IPS-18c (cell line): ENCODE data around the gene SIRT2.
A peak's percentile ranks its signal among the peaks of the same experiment; 100 is the strongest.
"Not testable (repeated sequence)": the region's sequence is repeated elsewhere in the genome, so short reads cannot be mapped to it uniquely, and the experiment has no call there.

Source experiments
- H3K4me3 ChIP-seq: 2 replicates; pipeline ENCODE4 v1.7.0; 2013; ENCODE audit warnings: low read depth, mild to moderate bottlenecking, low read length, moderate library complexity; ENCODE audit not compliant: insufficient read depth
- H3K9me3 ChIP-seq: one replicate; pipeline ENCODE4 v1.6.1; 2013; ENCODE audit warnings: mild to moderate bottlenecking, low read length, moderate library complexity; ENCODE audit not compliant: control insufficient read depth, insufficient read depth

The SIRT2 gene

DNA sequence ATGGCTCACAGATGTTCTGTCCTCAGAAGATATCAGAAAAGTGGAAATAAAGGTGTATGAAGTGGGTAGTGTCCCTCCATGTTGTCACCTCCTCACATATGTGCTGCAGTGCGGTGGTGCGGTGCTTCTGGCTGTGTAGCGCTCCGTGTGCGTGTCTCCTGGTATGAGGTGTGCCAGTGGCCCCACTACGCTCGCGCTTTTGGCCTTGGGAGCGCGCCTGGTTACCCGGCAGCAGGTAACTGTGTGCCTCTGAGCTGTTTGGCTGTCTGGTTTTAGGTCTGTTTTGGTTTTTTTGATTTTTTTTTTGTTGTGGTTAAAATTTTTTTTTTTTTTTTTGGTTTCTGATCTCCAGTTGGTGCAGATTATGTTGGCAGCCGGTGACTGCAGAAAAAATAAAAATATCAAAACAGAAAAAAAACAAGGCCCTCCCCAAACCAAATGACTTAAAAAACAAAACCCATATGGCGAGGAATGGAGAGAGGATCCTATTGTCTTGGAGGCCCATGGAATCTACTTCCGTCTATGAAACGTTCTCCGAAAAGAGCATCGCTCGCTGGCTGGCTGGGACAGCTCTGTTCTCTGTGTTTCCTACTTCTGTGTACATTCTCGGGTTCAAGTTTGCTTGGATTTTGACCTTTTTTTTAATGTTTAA is 57.5 kb downstream of the SIRT2 start:
- H3K4me3 ChIP-seq = no peak overlapping the region
- H3K9me3 ChIP-seq = peaks cover 2% of the 10 kb centered on the region

GRCh38 chr19:38841180-38841766 is 58.1 kb downstream of the SIRT2 start:
- Histone ChIP-seq H3K4me3 (no peak overlapping the region), H3K9me3 (peaks cover 2% of the 10 kb centered on the region)

DNA sequence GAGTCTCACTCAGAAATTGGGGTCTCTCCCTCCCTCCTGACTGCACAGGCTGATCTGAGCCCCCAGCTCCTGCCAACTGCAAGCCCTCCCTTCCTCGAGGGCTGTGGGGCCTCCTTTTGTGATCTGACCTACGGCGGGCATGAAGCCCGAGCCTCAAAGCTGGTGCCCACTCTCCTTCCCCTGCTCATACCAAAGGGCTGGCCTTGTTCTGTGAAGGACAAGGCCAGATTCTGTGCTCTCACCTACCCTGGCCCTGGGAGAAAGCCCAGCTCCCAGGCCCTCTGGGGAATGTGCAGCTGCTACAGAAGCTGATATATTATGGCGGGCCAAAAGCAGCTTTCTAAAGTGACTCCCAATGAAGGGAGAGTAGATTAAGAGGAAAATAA is 58.8 kb downstream of the SIRT2 start:
- Histone ChIP-seq H3K4me3 (no peak overlapping the region), H3K9me3 (peaks cover 2% of the 10 kb centered on the region)

- no peak overlapping the region for H3K4me3 ChIP-seq
- H3K9me3 ChIP-seq = peaks cover 2% of the 10 kb centered on the region
Observed at GRCh38 chr19:38839816-38840582, 59.4 kb downstream of the SIRT2 start.

DNA sequence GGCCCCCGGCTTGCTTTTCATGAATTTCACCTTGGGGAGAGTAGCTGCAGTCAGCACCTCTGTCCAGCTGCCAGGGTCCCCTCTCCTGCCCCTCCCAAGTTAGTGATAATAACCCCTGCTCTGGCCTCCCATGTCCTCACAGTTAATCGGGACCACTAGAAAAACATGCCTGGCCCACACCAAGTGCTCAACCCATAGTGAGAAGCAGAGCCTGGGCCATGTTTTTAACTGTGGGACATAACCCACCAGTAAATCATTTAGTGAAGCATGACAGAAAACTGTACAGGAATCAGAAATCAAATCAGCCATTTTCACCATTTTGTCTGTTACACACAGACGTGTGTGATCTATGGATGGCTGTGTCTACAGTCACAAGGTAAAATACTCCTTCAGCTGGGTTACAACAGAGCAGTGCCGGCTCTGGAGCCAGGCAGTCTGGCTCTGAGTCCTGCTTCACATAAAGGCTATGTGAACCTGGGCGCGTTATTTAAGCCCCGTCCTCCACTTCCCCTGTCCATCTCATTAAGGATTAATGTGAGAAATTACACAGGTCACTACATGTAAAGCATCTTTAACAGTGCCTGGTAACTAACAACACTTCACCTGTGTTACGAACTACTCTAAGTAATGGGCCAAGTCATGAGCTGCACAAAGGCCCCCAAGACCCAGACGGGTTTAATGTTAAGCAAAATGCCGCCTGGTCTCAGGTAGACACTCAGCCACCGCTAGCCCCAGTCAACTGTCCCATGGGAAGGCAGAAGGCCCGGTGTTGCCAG is 60.2 kb downstream of the SIRT2 start:
- peaks cover 2% of the 10 kb centered on the region for H3K9me3 ChIP-seq
- no peak overlapping the region for H3K4me3 ChIP-seq

DNA sequence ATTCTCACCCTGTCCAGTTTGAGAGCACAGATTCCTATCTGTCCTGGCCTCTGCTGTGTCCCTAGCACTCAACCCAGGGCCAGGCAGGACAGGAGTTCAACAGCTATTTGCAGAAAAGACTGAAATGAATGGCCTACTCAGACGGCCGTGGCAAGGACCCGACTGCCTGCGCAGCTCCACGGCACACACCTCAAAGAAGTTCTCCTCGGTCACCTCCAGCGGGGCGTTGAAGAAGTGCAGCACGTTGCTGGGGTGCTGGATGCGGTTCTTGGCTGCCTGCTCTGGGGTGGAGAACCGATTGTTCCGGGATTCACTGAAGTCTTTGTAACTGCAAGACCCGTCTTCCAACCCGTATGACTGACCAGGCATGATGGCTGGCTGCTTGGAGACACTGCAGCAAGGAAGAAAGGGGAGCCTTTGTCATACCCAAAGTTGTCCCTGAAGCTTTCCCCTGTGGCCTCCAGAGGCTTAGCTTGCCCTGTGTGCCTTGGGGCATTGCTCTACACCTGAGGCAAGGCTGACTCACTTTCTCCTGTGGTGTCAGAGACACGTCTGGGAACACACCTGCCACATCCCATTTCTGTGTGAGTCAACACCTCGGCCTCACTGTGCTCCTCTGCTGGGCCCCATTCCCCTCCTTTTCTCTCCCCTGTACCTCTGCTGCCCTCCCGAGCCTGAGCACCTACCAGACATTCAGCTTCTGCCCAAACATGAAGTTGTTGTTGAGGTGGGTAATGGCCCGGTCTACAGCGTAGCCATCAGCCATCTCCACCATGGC is 61.0 kb downstream of the SIRT2 start:
- no peak overlapping the region for H3K4me3 ChIP-seq
- H3K9me3 ChIP-seq = peaks cover 2% of the 10 kb centered on the region

GRCh38 chr19:38837656-38838121 is 61.7 kb downstream of the SIRT2 start:
- no peak overlapping the region for H3K4me3 ChIP-seq
- H3K9me3 ChIP-seq = no peaks in the 10 kb centered on the region

DNA sequence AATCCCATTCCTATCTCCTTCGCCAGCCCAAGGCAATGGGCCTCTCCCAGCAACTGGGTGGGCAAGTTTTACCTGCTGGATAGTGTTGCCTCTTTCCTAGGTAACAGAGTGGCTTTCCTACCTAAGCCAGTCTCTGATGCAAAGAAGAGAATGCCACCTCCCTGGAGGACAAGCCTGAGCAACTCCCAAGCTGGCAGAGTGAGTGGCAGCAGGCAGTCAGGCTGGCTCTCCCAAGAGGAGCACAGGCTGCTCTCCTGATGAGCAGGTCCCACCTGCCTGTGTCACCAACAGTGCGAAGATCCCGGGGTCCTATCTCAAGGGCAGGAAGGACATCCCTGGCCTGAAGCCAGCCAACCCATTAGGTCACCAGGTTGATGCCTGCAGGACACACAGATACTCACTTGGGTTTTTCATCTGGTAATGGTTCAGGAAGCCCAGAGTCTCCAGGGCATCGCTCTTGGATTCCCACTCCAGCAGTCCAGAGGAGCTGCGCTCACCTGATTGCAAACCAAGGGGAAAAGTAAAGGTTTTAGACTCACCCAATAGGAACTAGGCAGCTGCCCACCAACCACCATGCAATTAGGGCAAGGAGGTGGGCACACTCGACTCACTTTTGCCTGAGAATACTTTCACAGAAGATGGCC is 62.3 kb downstream of the SIRT2 start:
- H3K4me3 ChIP-seq = no peak overlapping the region
- no peaks in the 10 kb centered on the region for H3K9me3 ChIP-seq

DNA sequence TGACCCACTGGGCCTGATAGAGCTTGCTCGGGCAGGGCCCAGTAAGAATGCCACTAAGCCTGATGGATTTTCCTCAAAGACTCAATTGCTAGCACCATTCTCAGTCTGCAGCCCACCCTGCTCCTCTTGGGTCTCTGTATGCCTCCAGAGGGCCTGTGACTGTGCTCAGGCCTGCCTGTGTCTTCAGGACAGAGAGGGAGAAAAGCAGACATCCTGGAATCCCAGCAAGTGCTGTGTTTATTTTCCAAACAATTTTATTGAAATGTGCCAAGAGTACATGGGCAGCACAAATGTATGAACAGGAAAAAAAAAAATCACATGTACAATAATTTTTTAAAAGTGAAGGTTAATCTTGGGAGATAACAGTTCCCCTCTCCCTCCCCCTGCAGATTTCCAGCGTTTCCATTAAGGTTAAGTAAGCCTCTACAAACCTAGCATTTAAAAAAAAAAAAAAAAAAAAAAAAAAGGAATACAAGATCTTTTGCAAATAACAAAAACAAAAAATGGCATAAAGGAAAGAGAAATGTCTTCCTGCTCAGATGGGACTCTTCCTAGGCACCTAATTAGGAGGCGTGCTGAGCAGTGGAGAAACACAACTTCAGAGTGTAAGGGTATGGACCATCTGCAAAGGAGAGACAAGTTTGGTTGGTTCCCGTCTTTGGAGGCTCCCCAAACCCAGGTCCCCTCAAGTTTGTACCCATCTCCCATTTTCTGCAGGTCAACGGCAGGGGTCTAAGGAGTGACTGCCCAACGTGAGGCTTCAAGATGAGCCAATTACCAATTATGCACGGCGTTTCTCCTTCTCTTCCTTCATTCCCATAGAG is 63.0 kb downstream of the SIRT2 start:
- no peak overlapping the region for H3K4me3 ChIP-seq
- H3K9me3 ChIP-seq = no peaks in the 10 kb centered on the region

DNA sequence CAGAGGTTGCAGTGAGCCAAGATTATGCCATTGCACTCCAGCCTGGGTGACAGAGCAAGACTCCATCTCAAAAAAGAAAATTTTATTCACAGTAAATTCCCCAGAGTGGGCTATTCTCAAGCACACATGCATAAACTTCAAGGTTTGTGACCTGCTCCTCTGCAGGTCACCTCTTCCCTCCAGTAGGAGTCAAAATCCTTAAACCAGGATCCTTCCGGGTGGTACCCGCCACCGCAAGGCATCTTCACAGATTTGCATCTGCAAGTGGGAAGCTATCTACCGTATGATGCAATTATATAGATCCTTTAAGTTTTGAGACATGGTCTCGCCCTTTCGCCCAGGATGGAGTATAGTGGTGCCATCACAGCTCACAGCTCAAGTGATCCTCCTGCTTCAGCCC is 64.8 kb downstream of the SIRT2 start:
- H3K4me3 ChIP-seq = no peak overlapping the region
- no peaks in the 10 kb centered on the region for H3K9me3 ChIP-seq

GRCh38 chr19:38834104-38834490 is 65.3 kb downstream of the SIRT2 start:
- H3K4me3 ChIP-seq = no peak overlapping the region
- H3K9me3 ChIP-seq = no peaks in the 10 kb centered on the region

DNA sequence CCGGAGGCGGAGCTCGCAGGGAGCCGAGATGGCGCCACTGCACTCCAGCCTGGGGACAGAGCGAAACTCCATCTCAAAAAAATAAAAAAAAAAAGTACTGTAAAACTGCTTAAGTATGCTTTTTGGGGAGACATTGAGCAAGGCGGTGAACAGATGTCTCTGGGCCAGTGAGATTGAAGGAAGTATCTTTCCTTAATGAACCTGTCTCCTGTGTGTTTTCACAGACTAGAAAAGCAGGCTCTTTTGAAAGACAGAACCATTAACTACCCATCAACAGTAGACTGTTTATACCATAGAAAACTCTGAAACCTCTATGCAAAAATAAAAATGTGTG is 66.4 kb downstream of the SIRT2 start:
- Histone ChIP-seq H3K4me3 (no peak overlapping the region), H3K9me3 (no peaks in the 10 kb centered on the region)

DNA sequence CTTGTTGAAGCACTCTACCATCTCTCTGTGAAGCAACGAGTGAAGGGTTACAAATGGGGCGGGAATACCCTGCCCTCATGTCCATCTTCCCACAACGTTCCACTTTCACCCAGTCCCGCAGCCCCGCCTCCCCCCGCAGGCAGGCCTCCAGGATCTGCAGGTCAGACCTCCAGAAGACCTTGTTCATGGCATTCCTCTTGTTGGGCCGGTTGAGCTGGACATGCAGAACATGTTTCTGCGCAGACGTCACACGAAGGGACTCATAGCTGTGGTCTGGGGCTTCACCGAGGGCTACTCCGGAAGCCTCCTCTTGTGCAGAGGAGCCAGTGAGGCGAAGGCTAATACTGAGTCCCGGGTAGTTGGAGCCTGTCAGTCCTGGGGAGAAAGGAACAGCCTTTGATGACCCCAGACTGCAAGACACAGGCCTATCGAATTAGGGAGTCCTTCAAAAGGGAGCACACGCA is 68.2 kb downstream of the SIRT2 start:
- H3K9me3 ChIP-seq = no peaks in the 10 kb centered on the region
- peak overlapping the region; percentile 86 for H3K4me3 ChIP-seq

GRCh38 chr19:38830039-38830733 is 69.2 kb downstream of the SIRT2 start:
- H3K4me3 ChIP-seq = no peak overlapping the region
- no peaks in the 10 kb centered on the region for H3K9me3 ChIP-seq

- not testable (repeated sequence) for H3K4me3 ChIP-seq
Observed at GRCh38 chr19:38829203-38829602, 70.2 kb downstream of the SIRT2 start.

More at GRCh38 chr19:38829203-38829602, 70.2 kb downstream of the SIRT2 start:
- H3K9me3 ChIP-seq = not testable (repeated sequence)
